A673 (cell line): ENCODE measurements around the gene LRP1B. TPM values are rescaled to one million over a fixed set of nuclear protein-coding genes. Genes with fewer than 3 reads are reported as not detected.

Experiments
- BruUV-seq: library from RNA; stranded (reverse); fragments of 400-500 nt; replicated peaks from 2 replicates; lab custom pipeline; 2021; lab: Mats Ljungman, UMichigan
- CTCF ChIA-PET: fragments of 300-600 bp; sonication (Branson Sonifier 250); formaldehyde crosslinking; loops from one replicate; lab custom pipeline; 2022; ENCODE audit warnings: antibody characterized with exemption; lab: Charles Lee
- POLR2A ChIA-PET: fragments of 300-600 bp; sonication (Branson Sonifier 250); formaldehyde crosslinking; loops from one replicate; lab custom pipeline; 2022; ENCODE audit warnings: antibody characterized with exemption; ENCODE audit not compliant: low non-redundant PET; lab: Charles Lee
- DNase-seq: peaks from one replicate; pipeline ENCODE4 v3.0.0-alpha.2; 2015; ENCODE audit warnings: low spot score
- H3K27ac ChIP-seq: fragments of 200-600 bp; sonication (generic); 2 replicates; pipeline ENCODE4 v1.5.1; 2016; ENCODE audit warnings: mixed run types, low read depth, mild to moderate bottlenecking, mixed read lengths, antibody characterized with exemption, low read length; ENCODE audit not compliant: poor library complexity, severe bottlenecking
- H3K27me3 ChIP-seq: fragments of 200-600 bp; sonication (generic); replicated peaks from 2 replicates; pipeline ENCODE4 v1.6.1; 2017; ENCODE audit warnings: mixed run types, low read depth, mild to moderate bottlenecking, mixed read lengths, antibody characterized with exemption, low read length; ENCODE audit not compliant: insufficient read depth, poor library complexity
- H3K36me3 ChIP-seq: fragments of 200-600 bp; sonication (generic); 2 replicates; pipeline ENCODE4 v1.6.1; 2016; ENCODE audit warnings: mixed run types, mild to moderate bottlenecking, mixed read lengths, antibody characterized with exemption, low read length; ENCODE audit not compliant: insufficient read depth, poor library complexity, severe bottlenecking
- H3K4me1 ChIP-seq: fragments of 200-600 bp; sonication (generic); 2 replicates; pipeline ENCODE4 v1.6.1; 2017; ENCODE audit warnings: mixed run types, mild to moderate bottlenecking, mixed read lengths, antibody characterized with exemption, low read length; ENCODE audit not compliant: insufficient read depth, poor library complexity, severe bottlenecking
- H3K4me3 ChIP-seq: fragments of 200-600 bp; sonication (generic); 2 replicates; pipeline ENCODE4 v1.5.1; 2016; ENCODE audit warnings: low read depth, mixed run types, mild to moderate bottlenecking, mixed read lengths, low read length; ENCODE audit not compliant: poor library complexity, severe bottlenecking
- H3K9me3 ChIP-seq: fragments of 200-600 bp; sonication (generic); 2 replicates; pipeline ENCODE4 v1.6.1; 2016; ENCODE audit warnings: mixed run types, low read depth, mild to moderate bottlenecking, mixed read lengths, antibody characterized with exemption, low read length; ENCODE audit not compliant: poor library complexity, severe bottlenecking
- EZH2 ChIP-seq: fragments of 200-600 bp; sonication (generic); IDR thresholded peaks from 2 replicates; pipeline ENCODE4 v1.6.1; 2017; ENCODE audit warnings: borderline replicate concordance, low read depth, mild to moderate bottlenecking, mixed read lengths, antibody characterized with exemption, low read length; ENCODE audit not compliant: poor library complexity, severe bottlenecking
- intact Hi-C: fragments of 100-400 bp; cut with micrococcal nuclease; formaldehyde crosslinking; loops from one replicate; pipeline ENCODE4 v1.10.0; 2022; ENCODE audit not compliant: unreplicated experiment
- total RNA-seq: library from RNA; stranded (reverse); gene quantifications from 2 replicates; pipeline ENCODE4 v1.2.3, GENCODE V29; 2021
- TF ChIP-seq, protein P1 (sequence below): fragments of 300-800, 200-600 bp; sonication (generic); conservative IDR thresholded peaks from 2 replicates; pipeline ENCODE4 v1.5.1; 2017; ENCODE audit warnings: low read depth, mild to moderate bottlenecking, antibody characterized with exemption, low read length, moderate library complexity, mixed read lengths

LRP1B gene
- total RNA-seq, 1 experiment from 2014 or later, result 9.9 TPM

DNA sequence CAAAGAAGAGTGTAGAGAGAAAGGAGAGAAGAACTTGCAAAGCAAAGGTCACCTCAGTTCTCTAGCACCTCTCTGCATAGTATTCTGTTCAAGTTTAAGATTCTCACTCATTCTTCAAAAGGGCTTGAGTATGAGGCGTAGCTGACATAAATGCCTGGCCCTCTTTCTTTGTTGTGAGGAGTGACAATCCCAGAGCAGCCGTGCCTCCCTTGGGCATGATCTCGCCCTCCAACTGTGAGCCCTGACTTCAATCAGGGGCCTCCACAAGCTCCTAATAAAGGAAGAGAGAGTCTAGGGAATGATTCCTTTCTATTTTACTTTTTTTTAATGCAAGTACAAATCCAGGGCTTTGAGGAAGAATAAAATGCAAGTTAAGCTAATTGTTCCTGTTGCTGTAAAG is 402.7 kb downstream of the LRP1B start:
- Histone ChIP-seq H3K9me3 (no peaks in the 10 kb centered on the region), H3K36me3 (no peaks in the 10 kb centered on the region), H3K4me3 (no peak overlapping the region), H3K27ac (no peak overlapping the region), H3K27me3 (no peaks in the 10 kb centered on the region), H3K4me1 (no peaks in the 10 kb centered on the region)
- TF ChIP-seq EZH2, result no peak
- TF ChIP-seq, protein P1, sequence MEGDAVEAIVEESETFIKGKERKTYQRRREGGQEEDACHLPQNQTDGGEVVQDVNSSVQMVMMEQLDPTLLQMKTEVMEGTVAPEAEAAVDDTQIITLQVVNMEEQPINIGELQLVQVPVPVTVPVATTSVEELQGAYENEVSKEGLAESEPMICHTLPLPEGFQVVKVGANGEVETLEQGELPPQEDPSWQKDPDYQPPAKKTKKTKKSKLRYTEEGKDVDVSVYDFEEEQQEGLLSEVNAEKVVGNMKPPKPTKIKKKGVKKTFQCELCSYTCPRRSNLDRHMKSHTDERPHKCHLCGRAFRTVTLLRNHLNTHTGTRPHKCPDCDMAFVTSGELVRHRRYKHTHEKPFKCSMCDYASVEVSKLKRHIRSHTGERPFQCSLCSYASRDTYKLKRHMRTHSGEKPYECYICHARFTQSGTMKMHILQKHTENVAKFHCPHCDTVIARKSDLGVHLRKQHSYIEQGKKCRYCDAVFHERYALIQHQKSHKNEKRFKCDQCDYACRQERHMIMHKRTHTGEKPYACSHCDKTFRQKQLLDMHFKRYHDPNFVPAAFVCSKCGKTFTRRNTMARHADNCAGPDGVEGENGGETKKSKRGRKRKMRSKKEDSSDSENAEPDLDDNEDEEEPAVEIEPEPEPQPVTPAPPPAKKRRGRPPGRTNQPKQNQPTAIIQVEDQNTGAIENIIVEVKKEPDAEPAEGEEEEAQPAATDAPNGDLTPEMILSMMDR, result no peak
- peak; percentile 10 for DNase-seq
- ChIA-PET CTCF (no interaction called here), POLR2A (no interaction called here)
- intact Hi-C loops, result no loop called here
- BruUV-seq, result no TSS peak

DNA sequence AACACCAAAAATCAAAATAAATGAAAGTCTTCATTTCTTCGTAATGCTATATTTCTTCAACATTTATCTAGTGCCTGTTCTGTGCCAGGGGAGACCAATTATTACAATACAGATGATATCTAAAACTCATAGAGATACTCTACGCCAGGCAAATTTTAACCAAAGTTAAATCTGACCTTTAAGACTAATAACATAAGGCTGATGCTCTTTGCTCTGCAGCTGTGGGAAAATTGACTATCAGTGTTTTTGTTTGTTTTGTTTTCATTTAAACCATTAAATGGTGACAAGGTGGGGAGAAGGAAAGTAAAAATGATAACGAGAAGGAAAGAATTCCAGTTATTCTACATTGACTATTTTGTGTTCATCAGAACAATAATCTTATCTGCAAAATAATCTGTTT is 406.4 kb downstream of the LRP1B start:
- intact Hi-C loops, result no loop called here
- no peaks in the 10 kb centered on the region for H3K4me1 ChIP-seq
- TF ChIP-seq EZH2, result no peak
- TF ChIP-seq, protein P1, result no peak
- no peaks in the 10 kb centered on the region for H3K27me3 ChIP-seq
- no peaks in the 10 kb centered on the region for H3K9me3 ChIP-seq
- no peak overlapping the region for H3K27ac ChIP-seq
- CTCF ChIA-PET, result no interaction called here
- BruUV-seq, result no TSS peak
- H3K4me3 ChIP-seq, result no peak overlapping the region
- H3K36me3 ChIP-seq, result no peaks in the 10 kb centered on the region
- POLR2A ChIA-PET, result no interaction called here
- no peak for DNase-seq

DNA sequence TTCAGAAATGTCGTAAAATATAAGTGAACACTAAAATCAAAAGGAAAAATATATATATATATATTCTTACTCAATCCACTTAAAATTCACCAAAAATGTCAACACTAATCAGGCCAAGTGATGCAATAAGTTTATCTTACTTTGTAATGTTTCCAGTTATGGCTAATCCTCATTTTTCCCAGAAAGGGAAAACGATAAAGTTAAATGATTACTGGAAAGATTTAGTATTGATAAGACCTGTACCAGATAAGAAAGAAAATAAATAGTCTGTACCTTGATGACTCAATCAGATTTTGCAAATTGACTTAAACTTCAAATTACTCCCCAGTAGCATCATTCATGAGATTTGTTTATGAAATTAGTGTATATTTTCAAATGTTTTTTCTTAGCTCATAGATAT is 407.0 kb downstream of the LRP1B start:
- Histone ChIP-seq H3K4me1 (no peaks in the 10 kb centered on the region), H3K27ac (no peak overlapping the region), H3K4me3 (no peak overlapping the region), H3K9me3 (no peaks in the 10 kb centered on the region), H3K36me3 (no peaks in the 10 kb centered on the region), H3K27me3 (no peaks in the 10 kb centered on the region)
- TF ChIP-seq, protein P1, result no peak
- no peak for TF ChIP-seq EZH2
- no peak for DNase-seq
- ChIA-PET CTCF (no interaction called here), POLR2A (no interaction called here)
- BruUV-seq, result no TSS peak
- intact Hi-C loops, result no loop called here
